GM18868 (cell line): ENCODE measurements around the gene PRDM5.

Experiments
- ATAC-seq: cut with Tn5 transposase; IDR thresholded peaks from one replicate; pipeline ENCODE4 v1.9.1; 2021; ENCODE audit warnings: mild to moderate bottlenecking, moderate library complexity; ENCODE audit not compliant: unreplicated experiment

PRDM5 gene

GRCh38 chr4:120718979-120719566 is 203.5 kb downstream of the PRDM5 start:
- peak; percentile 84 for ATAC-seq

DNA sequence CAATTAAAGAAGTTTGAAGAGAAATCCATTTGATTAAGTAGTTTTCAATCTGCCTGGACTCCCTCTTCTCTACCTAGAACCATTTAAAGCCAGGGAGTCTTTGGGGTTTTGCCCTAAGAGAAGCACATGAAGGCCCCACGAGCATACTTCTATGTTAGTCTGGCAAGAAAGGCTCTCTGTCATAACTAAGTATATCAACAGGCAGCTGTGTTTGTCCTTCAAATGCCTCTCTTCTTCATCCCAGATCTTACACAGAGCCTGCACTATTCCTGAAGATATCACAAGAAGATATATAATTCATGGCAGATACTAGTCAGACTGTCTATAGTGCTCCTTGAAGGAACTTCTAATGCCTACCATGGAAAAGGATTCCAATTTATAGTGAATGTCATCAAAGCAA is 206.2 kb downstream of the PRDM5 start:
- no peak for ATAC-seq

DNA sequence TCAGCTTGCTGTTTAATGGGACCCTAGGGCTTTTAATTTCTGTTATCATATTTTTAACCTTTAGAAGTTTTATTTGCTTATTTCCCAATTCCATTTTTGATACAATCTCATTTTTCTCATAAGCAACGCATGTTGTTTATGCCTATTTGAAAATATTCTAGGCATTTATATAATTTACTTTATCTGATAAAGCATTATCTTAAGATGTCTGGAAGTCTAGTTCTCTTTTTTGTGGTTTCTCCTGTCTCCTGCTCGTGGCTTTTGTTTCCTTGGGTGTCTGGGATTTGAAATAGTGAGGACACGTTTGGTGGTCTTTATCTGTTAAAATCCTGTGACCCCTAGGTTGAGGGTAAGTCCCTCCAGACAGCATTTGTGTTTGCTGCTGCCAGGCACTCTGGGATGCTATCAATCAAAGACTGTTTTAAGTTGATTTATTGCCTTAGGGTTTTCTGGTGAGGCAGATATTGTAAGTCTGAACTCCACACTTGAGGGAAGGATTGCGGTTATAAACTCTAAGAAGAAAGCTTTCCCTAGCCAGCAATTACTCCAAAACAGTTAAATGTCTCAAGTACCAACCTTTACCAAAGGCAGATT is 208.0 kb downstream of the PRDM5 start:
- ATAC-seq, result no peak

GRCh38 chr4:120709991-120710390 is 212.5 kb downstream of the PRDM5 start:
- no peak for ATAC-seq

- no peak for ATAC-seq
These were observed 218.0 kb downstream of the PRDM5 start for GRCh38 chr4:120704538-120704937.

DNA sequence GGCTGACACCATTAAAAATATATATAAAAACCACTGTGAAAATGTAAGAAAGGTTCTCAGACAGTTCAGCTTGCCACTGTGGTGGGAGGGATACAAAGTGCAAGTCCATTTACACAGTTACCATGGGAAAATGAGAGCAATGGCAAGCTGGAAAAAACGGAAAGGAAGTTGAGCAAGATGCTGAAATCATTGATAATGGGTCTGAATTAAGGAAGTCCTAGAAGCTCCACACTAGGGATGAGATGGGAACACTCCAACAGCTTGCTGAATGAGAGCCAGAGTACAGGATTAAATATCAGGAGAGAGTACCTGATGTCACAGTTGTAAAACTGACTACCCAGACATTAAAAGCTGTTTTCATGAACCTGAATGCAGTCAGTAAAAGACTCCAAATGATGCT is 218.6 kb downstream of the PRDM5 start:
- ATAC-seq, result no peak

DNA sequence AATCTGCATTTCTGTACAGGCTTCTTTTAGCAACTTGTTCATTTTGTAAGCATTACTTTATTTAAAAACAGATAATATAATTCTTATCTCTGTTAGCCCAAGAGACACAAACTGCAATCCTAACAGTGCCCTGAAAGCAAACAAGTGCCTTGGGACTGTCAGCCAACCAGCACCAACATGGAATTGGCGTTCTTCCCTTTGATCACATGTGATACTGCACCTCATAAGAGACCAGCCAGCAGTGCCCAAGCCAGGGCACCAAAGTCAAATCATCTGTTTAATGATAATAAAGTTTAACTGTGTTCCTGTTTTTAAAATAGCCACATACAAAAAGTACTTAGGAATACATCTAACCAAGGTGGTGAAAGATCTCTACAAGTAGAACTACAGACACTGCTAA is 223.2 kb downstream of the PRDM5 start:
- no peak for ATAC-seq

DNA sequence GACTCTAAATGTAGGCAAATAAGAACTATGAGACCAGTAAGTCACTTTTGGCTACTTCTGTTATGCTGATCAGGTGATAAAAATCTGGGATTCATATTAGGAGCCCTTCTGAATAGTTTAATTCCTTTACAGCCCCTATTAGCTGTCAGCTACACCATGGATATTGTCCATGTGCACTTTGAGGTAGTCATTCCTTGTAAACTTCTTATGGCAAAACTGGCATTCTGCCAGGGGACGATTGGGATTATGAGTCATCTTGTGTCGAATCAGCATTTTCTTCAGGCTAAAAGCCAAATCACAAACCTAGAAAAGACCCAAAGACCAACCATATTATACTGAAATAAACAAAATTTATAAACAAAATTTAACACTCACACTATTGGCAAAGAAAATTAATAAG is 227.6 kb downstream of the PRDM5 start:
- no peak for ATAC-seq

DNA sequence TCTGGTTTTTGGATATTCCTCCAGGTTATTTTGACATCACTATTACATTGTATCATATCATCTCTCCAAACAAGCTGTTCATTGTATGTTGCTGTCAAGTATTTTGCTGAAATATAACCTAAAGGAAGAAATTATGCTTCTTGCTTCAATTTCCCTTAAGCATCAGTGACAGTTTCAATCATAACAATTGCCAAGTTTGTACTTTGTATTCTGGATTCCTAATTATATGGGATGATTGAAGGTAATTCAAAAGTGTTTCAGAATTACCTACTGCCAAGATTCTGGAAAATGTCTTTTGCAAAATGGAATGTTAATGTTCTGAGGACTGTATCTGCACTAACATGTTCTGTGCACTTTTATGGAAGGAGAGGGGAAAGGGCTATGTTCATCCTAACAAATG is 228.7 kb downstream of the PRDM5 start:
- ATAC-seq, result no peak

DNA sequence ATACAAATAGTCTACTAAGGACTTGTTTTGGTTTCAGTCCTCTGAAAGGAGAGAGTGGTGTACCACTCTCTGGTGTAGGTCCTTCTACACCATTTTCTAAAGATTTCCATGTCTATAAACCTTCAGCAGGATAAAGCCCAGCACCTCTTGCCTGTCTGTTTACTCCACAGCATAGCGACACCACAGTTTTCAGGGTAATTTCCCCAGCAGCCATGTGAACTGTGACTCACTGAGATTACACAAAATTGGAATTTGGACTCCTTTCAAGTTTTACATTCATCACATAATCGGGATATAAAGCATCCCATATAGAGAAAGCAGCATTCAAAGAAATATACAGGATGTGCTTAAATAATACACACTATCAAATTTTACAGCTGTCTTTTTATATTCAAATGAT is 229.6 kb downstream of the PRDM5 start:
- no peak for ATAC-seq

- no peak for ATAC-seq
These were observed 231.0 kb downstream of the PRDM5 start for GRCh38 chr4:120691536-120691935.

DNA sequence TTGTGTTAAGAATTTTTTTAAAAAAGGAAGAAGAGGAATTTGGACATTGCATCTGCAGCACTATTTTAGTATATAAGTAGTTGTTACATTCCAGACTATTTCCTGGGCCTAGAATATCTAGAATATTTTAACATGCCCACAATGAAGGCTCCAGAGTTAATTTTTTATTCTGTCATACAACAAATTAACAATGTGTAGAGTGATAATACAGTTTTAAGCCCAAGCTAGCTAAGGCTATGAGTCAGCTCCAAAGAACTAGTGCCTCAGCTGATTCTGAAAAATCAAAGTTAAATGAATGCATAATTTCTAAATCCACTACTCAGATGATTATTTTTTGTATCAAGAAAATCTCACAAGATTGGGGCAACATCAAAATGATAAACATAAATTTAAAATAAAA is 231.4 kb downstream of the PRDM5 start:
- ATAC-seq, result no peak

DNA sequence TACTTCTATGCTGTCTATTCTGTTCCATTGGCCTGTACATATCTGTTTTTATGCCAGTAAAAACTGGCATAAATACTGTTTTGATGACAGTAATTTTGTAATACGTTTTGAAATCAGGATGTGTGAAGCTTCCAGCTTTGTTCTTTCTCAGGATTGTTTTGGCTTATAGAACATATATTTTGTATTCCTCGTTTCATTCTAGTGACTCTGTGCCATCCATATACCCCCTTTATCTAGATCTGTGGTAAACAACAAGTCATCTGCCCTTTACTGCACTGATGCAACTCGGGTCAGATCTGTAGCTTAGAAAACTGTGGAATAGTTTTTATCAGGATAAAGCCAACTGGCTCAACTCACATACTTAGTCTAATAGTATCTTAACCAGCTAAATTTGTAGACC is 233.7 kb downstream of the PRDM5 start:
- no peak for ATAC-seq

DNA sequence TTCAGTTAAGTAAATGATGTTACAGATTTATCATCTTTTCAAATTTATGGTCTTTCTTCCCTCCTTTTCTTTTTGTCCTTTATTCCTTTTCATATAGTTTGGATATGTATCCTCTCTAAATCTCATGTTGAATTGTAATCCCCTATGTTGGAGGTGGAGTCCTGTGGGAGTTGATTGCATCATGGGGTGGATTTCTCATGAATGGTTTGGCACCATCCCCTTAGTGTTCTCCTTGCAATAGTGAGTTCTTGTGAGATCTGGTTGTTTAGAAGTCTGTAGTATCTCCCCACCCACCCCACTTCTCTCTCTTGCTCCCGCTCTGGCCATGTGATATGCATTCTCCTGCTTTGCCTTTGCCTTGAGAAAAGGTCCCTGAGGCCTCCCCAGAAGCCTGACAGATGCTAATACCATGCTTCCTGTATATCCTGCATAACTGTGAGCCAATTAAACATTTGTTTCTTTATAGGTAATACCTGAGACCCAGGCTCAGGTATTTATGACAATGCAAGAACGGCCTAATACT is 236.7 kb downstream of the PRDM5 start:
- ATAC-seq, result no peak

DNA sequence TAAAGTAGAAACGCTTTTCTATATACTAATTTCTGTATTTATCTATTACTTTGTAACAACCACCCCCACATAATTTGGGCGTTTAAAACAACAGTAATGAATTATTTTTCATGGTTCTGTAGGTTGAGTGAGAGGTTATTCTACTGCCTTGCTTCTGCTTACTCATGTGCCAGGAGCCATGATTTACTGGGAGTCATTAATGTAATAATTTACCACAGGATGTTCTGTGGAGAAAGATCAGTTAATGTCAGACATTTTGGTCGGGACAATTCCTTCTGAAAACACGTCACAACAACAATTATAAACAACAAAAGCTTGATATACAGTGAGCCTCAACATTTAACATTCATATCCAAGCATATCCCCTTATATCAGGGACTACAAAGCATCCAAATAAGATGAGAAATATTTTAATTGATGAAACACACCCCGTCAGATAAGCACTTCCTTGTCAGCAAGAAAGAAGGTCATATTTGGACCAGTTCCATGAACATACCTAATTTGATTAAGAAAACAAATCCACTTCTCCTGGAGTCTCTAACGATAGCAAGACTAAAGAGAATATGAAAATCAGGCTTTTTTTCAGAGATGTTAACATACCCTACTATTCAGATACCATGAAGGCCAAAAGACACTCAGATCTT is 238.5 kb downstream of the PRDM5 start:
- ATAC-seq, result no peak

DNA sequence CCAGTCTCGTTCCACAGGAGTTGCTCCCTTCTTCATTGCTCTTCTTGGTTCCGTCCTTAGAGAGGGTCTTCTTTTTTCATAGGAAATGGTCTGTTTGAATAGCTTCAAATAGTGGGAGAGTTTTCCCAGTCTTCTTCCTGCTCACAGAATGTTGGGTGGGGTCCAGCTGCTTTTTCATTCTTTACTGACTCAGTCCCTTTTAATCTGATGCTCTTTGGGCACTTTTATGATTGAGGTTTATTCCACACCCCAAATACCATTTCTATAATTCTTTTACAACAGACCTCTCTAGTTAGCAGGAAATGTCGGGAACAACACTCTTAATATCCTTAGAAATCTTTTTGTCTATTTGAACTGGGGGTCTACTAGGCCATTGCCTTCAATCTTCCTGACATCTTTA is 239.5 kb downstream of the PRDM5 start:
- ATAC-seq, result no peak

DNA sequence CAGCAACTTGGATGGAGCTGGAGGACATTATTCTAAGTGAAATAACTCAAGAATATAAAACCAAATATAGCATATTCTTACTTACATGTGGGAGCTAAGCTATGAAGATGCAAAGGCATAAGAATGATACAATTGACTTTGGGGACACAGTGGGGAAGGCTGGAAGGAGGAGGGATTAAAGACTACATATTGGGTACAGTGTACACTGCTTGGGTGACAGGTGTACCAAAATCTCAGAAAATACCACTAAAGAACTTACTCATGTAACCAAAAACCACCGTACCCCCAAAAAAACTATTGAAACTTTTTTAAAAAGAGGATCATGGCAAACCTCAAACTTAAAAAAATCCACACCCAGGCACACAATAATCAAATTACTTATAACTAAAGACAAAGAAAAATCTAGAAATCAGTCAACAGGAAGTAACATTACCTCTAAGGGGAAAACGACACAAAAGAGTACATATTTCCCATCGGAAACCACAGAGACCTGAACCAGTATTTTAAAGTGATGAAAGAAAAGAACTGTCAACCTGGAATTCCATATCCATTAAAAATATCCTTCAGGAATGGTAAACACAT is 241.8 kb downstream of the PRDM5 start:
- no peak for ATAC-seq

GRCh38 chr4:120673696-120674095 is 248.8 kb downstream of the PRDM5 start:
- no peak for ATAC-seq

DNA sequence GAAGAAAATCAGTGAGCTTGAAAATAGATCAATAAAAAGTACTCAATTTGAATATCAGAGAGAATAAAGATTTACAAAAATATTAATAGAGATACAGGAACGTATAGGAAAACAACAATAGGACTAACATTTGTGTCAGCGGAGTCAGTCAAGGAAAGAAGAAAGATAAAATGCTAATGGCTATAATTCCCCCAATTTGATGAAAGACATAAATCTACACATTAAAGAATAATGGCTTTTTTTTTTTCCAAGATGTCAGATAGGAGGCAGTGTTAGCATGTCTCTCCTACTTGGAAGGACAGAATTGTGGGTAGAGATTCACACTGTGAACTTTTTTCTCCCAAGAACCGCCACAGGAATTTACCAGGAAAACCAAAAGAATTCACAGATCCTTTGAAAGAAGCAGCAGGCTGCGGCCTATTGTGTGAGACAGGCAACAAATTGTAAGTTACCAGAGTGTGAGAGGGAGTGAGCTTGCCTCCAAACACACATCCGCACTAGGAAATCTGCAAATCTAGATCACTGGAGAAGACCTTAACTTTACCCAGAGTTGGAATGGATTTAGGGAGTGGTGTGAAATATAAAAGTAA is 249.9 kb downstream of the PRDM5 start:
- ATAC-seq, result no peak

DNA sequence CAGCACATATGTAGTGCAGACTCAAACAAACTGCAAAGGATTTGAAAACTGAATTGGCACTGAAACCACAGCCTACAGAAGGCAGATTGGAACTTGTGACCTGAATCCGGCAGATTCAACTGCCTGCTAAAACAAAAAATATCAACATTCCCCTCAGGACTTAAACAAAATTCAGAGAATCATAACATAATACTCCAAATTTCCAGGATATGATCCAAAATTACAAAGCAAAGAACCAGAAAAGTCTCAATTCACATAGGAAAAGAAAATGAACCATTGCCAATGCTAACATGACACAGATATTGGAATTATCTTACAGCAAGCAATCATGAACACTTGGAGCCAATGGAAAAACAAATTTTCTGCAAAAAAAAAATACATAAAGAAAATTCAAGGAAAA is 250.4 kb downstream of the PRDM5 start:
- ATAC-seq, result no peak

GRCh38 chr4:120671538-120671937 is 251.0 kb downstream of the PRDM5 start:
- ATAC-seq, result no peak

- no peak for ATAC-seq
These were observed 255.4 kb downstream of the PRDM5 start for GRCh38 chr4:120667102-120667501.
